Keratinocyte (primary cell): ENCODE results near the gene TEN1.

Source experiments
- EZH2 ChIP-seq: IDR thresholded peaks from one replicate; pipeline ENCODE4 v1.6.1; 2012; ENCODE audit warnings: inconsistent platforms, mild to moderate bottlenecking, low read length, moderate library complexity
- TF ChIP-seq, protein P1 (sequence below), 3 experiments: IDR thresholded peaks in 1 of 3; conservative IDR thresholded peaks in 1 of 3; optimal IDR thresholded peaks in 1 of 3; 2 replicates in 2 of 3; 3 replicates in 1 of 3; pipeline versions ENCODE3 to v1.5.1; 2011; ENCODE audit warnings: low read length in 3 of 3, mild to moderate bottlenecking in 3 of 3, moderate library complexity in 2 of 3, control low read depth in 1 of 3, inconsistent platforms in 1 of 3; ENCODE audit not compliant: insufficient read depth in 2 of 3; ENCODE audit errors: extremely low read depth in 1 of 3

DNA sequence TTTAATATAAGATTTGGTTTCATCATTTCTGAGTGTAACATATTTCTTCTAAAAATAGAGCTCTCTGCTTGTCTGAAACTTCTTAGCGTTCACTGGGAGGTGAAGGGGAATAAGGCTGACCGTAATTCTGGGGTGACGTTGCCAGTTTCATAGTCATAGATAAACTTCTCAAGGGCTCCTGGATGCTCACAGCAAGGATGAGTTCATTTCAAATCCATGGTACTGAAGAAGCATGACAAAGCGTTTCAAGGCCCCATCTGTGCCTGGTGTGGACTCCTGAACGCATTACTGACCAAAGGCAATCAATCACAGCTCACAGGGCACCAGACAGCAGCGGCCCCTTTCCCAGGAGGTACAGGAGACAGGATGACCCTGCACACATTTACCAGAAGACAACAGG lies 60.1 kb downstream of the TEN1 start:
- TF ChIP-seq, protein P1, sequence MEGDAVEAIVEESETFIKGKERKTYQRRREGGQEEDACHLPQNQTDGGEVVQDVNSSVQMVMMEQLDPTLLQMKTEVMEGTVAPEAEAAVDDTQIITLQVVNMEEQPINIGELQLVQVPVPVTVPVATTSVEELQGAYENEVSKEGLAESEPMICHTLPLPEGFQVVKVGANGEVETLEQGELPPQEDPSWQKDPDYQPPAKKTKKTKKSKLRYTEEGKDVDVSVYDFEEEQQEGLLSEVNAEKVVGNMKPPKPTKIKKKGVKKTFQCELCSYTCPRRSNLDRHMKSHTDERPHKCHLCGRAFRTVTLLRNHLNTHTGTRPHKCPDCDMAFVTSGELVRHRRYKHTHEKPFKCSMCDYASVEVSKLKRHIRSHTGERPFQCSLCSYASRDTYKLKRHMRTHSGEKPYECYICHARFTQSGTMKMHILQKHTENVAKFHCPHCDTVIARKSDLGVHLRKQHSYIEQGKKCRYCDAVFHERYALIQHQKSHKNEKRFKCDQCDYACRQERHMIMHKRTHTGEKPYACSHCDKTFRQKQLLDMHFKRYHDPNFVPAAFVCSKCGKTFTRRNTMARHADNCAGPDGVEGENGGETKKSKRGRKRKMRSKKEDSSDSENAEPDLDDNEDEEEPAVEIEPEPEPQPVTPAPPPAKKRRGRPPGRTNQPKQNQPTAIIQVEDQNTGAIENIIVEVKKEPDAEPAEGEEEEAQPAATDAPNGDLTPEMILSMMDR (optimal IDR thresholded peaks at IDR 0.05 in 1 of 3, IDR thresholded peaks at IDR 0.05 in 1 of 3, conservative IDR thresholded peaks at IDR 0.05 in 1 of 3; ENCODE audit: extremely low read depth in 1 of 3, insufficient read depth in 2 of 3, low read length in 3 of 3): no peak
- TF ChIP-seq EZH2: no peak
